Activated T-helper 1 cell treated with Interleukin-2 at 50 U/mL for 16 hours (primary cell): ENCODE results near the gene GALK1.
"Not testable (repeated sequence)": the region's sequence is repeated elsewhere in the genome, so short reads cannot be mapped to it uniquely, and the experiment has no call there.

ENCODE experiments used
- DNase-seq: peaks from one replicate; pipeline ENCODE4 v3.0.0-alpha.2; 2020; ENCODE audit warnings: low read depth

Gene GALK1

GRCh38 chr17:75763613-75764416 lies 1.2 kb downstream of the GALK1 start:
- no peak for DNase-seq

- DNase-seq, result no peak
These were observed 1.8 kb downstream of the GALK1 start for GRCh38 chr17:75763269-75763607.

DNA sequence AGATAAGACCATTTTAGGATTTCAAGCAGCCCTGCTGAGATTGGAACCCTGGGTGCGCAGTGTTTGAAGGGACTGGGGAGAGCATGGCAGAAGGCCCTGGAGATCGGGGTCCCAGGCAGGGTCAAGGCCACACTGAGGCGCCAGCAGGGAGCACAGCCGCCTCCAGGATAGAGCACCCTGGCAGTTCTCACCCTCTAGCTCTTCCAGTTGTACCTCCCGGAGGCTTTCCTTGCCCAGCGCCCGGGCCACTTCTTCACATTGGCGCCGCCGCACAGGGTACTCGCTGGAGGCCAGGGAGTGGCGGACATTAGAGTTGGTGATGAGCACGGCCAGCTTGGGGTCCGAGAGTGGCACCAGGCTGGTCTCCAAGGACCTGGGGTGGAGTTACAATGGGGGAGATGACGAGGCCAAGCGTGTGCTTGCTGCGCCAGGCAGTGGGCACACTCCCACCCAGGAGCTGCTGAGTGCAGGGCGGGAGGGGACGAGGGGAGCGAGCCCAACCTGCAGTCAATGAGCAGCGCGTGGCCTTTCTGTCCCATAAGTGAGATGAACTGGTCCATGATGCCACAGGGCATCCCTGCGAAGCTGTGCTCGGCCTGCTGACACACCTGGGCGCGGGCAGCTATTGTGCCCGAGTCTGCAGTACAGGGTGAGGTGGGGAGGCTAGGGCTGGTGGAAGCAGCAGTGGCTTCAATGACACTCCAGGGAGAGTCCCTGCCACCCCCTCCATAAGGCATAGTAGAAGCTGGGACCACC lies 2.3 kb downstream of the GALK1 start:
- no peak for DNase-seq

- DNase-seq, result not testable (repeated sequence)
These were observed 4.9 kb downstream of the GALK1 start for GRCh38 chr17:75759978-75760640.

- DNase-seq, result no peak
These were observed 5.5 kb downstream of the GALK1 start for GRCh38 chr17:75759457-75759856.

DNA sequence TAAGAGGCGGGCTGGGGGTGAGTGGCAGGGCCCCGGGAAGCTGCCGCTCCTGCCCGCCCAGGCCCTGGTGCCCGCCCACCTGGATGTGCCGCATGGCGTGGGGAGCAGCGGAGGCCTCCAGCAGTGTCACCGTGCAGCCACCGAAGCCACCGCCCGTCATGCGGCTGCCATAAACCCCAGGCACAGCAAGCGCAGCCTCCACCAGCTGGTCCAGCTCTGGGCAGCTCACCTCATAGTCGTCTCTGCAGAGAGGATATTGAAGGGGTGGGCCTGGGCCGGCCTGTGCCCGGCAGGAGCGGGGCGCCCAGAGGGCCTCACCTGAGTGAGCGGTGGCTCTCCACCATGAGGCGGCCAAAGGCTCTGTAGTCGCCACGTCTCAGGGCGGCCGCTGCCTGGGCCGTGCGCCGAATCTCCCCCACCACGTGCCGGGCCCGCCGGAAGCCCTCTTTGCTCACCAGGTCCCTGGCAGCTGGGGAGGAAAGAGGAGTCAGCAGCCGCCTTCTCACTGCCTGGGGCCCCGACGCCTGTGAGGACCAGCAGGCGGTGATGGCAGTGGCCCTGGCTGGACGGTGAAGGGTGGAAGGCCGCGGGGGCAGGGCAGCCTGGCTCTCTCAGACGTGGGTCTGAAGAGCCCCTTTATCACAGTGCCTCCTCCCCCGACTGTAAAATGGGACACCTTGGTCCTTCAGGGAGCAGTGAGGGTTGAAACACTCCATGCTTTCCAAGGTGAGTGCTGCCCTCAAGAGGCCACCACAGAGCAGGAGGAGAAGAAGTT lies 6.7 kb downstream of the GALK1 start:
- DNase-seq, result no peak

DNA sequence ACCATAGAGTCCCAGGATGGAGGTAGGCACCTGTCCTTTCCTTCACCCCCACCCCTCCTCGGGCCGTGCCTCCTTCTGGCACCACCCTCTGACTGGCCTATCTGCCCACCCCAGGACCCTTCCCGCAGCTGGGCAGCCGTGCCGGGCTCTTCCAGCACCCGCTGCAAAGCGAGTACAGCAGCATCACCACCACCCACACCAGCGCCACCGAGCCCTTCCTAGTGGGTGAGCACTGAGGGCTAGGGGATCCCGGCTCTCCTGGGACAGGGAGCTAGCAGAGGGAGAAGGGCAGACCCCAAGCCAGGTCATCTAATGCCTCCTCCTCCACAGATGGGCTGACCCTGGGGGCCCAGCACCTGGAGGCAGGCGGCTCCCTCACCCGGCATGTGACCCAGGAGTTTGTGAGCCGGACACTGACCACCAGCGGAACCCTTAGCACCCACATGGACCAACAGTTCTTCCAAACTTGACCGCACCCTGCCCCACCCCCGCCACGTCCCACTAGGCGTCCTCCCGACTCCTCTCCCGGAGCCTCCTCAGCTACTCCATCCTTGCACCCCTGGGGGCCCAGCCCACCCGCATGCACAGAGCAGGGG lies 7.8 kb downstream of the GALK1 start:
- no peak for DNase-seq

DNA sequence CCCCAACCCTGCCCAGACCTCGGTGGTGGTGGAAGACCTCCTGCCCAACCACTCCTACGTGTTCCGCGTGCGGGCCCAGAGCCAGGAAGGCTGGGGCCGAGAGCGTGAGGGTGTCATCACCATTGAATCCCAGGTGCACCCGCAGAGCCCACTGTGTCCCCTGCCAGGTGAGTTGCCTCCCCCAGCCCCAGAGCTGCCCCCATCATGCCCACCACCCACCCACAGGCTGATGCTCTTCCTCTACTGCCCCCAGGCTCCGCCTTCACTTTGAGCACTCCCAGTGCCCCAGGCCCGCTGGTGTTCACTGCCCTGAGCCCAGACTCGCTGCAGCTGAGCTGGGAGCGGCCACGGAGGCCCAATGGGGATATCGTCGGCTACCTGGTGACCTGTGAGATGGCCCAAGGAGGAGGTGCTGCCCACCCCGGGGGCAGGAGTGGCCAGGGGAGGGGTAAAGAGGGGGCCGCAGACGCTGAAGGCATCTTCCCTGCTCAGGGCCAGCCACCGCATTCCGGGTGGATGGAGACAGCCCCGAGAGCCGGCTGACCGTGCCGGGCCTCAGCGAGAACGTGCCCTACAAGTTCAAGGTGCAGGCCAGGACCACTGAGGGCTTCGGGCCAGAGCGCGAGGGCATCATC lies 8.4 kb downstream of the GALK1 start:
- DNase-seq, result no peak

- DNase-seq, result no peak
These were observed 9.0 kb downstream of the GALK1 start for GRCh38 chr17:75755990-75756389.

DNA sequence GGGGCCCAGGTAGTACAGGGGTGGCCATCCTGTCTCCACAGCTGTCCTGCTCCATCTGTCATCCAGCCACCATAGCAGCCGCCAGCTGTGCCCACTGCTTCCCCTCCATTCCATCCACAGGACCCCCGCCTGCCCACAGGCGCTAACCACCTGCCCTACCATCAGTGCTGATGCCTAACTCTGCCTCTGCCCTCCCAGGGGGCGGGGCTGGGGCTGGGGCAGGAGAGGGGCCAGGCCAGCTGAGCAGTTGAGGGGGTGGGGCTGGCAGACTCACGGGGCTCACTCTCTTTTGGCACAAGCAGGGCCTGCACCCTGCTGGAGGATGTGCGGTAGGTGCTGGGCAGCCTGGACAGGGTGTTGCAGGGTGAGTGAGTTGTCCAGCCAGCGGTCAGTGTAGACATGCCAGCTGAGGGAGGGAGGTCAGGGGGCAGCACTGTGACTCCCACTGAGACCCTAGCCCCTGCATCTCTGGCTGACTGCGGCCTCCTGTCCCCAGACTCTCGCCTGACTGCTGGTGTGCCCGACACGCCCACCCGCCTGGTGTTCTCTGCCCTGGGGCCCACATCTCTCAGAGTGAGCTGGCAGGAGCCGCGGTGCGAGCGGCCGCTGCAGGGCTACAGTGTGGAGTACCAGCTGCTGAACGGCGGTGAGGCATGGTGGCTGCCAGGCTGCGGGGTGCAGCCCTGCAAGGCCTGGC lies 9.6 kb downstream of the GALK1 start:
- no peak for DNase-seq

DNA sequence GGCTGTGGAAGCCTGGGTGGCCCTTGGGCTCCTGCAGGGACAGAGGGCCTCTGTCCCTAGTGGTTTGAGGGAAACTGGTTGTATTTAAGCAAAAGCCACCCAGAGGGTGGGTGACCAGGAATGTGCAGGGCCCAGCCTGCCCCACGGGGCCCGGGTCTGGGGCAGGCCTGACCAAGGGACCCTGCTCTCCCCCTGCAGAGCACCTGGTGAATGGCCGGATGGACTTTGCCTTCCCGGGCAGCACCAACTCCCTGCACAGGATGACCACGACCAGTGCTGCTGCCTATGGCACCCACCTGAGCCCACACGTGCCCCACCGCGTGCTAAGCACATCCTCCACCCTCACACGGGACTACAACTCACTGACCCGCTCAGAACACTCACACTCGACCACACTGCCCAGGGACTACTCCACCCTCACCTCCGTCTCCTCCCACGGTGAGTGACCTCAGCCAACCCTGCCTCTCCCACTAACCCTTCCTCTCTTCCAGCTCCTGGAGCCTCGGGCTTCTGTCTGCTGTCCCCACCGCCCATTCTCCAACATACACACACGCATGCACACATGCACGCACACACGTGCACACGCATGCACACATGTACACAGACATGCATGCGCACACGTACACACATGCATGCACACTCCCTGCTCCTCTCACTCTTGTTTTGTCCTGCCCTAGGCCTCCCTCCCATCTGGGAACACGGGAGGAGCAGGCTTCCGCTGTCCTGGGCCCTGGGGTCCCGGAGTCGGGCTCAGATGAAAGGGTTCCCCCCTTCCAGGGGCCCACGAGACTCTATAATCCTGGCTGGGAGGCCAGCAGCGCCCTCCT lies 10.4 kb downstream of the GALK1 start:
- DNase-seq, result no peak

- DNase-seq, result peak; percentile 62
These were observed 11.2 kb downstream of the GALK1 start for GRCh38 chr17:75753514-75754377.

DNA sequence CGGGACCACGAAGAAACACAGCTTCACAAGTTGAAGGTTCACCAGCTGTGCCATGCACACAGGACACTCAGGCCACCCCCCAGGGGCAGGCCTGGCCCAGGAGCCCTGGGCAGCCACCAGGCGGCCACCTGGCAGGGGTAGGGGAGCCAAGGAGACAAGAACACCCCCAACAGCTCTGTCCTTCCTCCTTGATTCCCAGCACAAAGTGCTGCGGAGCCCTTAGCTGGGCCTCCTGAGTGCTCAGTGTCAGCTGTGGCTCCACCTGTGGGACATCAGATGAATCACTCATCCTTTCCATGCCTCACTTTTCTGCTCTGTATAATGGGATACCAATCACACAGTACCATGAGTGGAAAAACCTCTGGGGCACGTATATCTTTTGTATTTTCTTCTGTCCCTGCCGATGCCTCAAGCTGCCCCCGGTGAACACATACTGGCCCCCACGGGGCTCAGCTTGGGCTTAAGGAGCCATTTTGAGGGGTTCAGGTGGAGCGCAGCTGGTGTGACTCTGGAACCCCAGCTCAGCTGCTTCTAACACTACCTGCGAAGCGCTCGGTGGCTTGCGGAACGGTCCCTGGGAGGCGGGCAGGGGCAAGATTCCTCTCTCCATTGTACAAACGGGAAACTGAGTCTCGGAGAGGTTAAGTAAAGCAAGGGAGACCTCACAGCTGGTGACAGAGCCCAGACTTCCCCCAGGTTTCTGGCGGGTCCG lies 12.0 kb downstream of the GALK1 start:
- no peak for DNase-seq

DNA sequence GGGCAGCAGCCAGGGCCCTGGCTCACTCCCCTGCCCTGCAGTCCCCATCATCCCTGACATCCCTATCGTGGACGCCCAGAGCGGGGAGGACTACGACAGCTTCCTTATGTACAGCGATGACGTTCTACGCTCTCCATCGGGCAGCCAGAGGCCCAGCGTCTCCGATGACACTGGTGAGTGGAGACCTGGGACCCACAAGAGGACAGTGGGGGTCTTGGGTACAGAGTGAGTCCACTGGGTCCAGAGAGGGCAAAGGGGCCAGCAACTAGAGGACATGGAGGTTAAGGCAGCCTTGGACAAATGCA lies 12.6 kb downstream of the GALK1 start:
- no peak for DNase-seq

DNA sequence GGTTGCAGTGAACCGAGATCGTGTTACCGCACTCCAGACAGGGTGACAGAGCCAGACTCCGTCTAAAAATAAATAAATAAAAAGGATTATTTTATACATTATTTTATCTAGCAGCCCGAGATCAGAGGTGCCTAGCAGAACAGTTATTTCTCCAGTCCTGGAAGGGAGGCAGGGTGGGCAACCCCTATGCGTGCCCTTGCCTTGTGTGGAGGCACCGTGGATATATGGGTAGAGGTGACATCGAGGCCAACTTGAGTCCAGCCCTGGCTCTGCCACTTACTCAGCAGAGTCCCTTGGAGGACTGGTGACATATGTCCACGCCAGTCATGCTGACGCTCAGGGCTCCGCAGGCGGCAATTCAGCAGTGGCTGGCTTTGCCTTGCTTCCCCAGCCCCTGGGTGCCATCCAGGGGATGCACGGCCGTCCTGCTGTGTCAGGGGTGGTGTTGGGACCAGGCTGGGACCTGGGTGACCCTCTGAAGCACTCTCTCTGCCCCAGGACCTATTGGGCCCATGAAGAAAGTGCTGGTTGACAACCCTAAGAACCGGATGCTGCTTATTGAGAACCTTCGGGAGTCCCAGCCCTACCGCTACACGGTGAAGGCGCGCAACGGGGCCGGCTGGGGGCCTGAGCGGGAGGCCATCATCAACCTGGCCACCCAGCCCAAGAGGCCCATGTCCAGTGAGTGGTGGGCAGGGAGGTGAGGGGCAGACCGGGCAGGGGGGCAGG lies 13.2 kb downstream of the GALK1 start:
- DNase-seq, result no peak

DNA sequence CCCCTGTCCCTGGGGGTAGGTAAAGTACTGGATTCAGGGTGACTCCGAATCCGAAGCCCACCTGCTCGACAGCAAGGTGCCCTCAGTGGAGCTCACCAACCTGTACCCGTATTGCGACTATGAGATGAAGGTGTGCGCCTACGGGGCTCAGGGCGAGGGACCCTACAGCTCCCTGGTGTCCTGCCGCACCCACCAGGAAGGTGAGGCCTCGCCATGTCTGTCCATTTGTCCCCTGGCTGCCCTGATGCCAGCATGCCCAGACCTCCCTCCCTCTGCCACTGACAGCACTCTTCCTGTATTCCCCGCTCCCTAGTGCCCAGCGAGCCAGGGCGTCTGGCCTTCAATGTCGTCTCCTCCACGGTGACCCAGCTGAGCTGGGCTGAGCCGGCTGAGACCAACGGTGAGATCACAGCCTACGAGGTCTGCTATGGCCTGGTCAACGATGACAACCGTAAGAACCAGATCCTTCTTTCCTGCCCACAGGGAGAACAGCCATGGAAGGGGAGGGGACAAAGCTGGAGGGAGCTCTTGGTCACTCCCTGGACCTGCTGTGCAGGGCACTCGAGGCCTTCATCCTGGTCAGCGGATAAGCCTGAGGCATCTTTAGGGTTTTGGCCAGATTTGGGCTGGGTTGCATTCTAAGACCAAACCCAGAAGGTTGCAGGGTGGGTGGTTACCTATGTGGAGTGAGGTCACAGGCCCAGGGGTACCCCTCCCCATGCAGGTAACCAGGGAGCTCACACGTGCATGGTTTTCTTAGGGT lies 14.2 kb downstream of the GALK1 start:
- no peak for DNase-seq
